Body of pancreas (tissue), 4 donors: ENCODE measurements around the gene PVALEF.

Source experiments
- POLR2A ChIP-seq, 3 donors: fragments of 450-650 bp; IDR thresholded peaks; one replicate each; pipeline ENCODE4 v1.6.1; 2016; ENCODE audit warnings: antibody characterized with exemption in 3 of 3, mild to moderate bottlenecking in 2 of 3
- TF ChIP-seq, protein P1 (sequence below), 7 experiments: fragments of 450-650 bp in 4 of 7; fragments of 200-600 bp in 3 of 7; sonication (generic) in 3 of 7; IDR thresholded peaks; one replicate each; pipeline ENCODE4 v1.5.1; 2016 to 2019; ENCODE audit warnings: antibody characterized with exemption in 7 of 7

DNA sequence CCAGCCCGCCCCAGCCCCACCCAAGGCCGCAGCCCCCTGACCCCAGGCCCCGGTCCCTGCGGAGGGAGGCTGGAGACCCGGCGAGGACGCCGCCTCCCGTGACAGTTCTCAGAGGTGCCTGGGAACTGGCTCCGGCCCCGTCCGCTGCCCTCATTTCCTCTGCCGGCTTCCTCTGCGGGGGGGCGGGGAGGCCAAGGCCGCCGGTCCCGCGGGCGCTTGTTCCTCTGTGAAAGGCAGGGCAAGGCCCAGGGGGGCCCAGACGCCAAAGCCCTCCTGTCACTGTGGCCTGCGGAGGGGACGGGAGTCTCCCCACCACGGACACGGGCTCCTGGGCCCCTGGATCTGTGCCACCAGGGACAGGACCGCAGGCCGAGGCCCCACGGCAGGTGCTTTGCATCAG lies 5.0 kb upstream of the PVALEF start:
- TF ChIP-seq, protein P1, sequence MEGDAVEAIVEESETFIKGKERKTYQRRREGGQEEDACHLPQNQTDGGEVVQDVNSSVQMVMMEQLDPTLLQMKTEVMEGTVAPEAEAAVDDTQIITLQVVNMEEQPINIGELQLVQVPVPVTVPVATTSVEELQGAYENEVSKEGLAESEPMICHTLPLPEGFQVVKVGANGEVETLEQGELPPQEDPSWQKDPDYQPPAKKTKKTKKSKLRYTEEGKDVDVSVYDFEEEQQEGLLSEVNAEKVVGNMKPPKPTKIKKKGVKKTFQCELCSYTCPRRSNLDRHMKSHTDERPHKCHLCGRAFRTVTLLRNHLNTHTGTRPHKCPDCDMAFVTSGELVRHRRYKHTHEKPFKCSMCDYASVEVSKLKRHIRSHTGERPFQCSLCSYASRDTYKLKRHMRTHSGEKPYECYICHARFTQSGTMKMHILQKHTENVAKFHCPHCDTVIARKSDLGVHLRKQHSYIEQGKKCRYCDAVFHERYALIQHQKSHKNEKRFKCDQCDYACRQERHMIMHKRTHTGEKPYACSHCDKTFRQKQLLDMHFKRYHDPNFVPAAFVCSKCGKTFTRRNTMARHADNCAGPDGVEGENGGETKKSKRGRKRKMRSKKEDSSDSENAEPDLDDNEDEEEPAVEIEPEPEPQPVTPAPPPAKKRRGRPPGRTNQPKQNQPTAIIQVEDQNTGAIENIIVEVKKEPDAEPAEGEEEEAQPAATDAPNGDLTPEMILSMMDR (IDR thresholded peaks at IDR 0.05) = no peak
- TF ChIP-seq POLR2A (IDR thresholded peaks at IDR 0.05) = no peak
